PFSK-1 (cell line): ENCODE measurements around the gene LENEP.

Experiments
- FOXP2 ChIP-seq: optimal IDR thresholded peaks from 2 replicates; pipeline ENCODE3; 2011; ENCODE audit warnings: borderline replicate concordance, control low read depth, inconsistent platforms; ENCODE audit not compliant: insufficient read depth; ENCODE audit errors: extremely low read length, extremely low read depth
- POLR2AphosphoS5 ChIP-seq: IDR thresholded peaks from 2 replicates; pipeline ENCODE4 v1.6.1; 2012; ENCODE audit warnings: low read depth, mild to moderate bottlenecking, control low read depth, low read length, moderate library complexity
- SIN3A ChIP-seq: IDR thresholded peaks from 2 replicates; pipeline ENCODE4 v1.6.1; 2012; ENCODE audit warnings: mild to moderate bottlenecking, low read length, moderate library complexity, borderline replicate concordance; ENCODE audit not compliant: insufficient read depth
- TAF1 ChIP-seq: IDR thresholded peaks from 2 replicates; pipeline ENCODE4 v1.6.1; 2012; ENCODE audit warnings: low read length, control low read depth, borderline replicate concordance; ENCODE audit not compliant: insufficient read depth
- TF ChIP-seq, protein P1 (sequence below), 2 experiments: IDR thresholded peaks; 2 replicates each; pipeline versions ENCODE4 v1.6.1 to v1.8.0; 2011 to 2012; ENCODE audit warnings: low read depth in 2 of 2, low read length in 2 of 2, control low read depth in 1 of 2, inconsistent platforms in 1 of 2, mild to moderate bottlenecking in 1 of 2, moderate library complexity in 1 of 2; ENCODE audit not compliant: insufficient read depth in 1 of 2

Gene LENEP

DNA sequence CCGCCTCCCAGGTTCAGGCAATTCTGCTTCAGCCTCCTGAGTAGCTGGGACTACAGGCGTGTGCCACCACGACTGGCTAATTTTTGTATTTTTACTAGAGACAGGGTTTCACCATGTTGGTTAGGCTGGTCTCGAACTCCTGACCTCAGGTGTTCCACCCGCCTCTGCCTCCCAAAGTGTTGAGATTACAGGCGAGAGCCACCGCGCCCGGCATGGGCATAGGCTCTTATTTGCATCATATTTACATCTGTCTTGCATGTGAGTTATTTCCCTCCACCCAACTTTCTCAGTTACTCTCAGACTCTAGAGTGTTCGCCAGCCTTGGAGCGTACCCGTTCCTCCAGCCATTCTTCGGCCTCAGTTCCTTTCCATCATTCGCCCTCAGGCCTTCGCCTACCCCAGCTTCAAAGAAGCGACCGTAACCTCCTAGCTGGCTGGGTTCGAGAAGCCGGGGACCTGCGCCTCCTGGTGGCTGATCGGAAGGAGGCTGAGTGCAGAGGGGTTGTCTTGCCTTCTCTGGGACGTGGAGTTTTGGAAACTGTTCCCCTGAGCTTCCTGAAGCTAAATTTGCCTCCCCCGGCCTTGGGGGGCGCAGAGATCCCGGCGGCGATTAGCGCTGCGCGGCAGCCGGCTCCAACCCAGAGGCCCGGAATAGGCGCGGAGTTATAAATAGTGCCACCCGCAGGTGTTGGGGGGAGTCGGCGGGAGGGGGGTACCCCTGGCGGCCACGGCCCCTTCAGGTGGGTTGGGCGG is 5.6 kb downstream of the LENEP start:
- no peak for TF ChIP-seq POLR2AphosphoS5
- TF ChIP-seq TAF1, result no peak
- TF ChIP-seq FOXP2, result no peak
- TF ChIP-seq, protein P1, sequence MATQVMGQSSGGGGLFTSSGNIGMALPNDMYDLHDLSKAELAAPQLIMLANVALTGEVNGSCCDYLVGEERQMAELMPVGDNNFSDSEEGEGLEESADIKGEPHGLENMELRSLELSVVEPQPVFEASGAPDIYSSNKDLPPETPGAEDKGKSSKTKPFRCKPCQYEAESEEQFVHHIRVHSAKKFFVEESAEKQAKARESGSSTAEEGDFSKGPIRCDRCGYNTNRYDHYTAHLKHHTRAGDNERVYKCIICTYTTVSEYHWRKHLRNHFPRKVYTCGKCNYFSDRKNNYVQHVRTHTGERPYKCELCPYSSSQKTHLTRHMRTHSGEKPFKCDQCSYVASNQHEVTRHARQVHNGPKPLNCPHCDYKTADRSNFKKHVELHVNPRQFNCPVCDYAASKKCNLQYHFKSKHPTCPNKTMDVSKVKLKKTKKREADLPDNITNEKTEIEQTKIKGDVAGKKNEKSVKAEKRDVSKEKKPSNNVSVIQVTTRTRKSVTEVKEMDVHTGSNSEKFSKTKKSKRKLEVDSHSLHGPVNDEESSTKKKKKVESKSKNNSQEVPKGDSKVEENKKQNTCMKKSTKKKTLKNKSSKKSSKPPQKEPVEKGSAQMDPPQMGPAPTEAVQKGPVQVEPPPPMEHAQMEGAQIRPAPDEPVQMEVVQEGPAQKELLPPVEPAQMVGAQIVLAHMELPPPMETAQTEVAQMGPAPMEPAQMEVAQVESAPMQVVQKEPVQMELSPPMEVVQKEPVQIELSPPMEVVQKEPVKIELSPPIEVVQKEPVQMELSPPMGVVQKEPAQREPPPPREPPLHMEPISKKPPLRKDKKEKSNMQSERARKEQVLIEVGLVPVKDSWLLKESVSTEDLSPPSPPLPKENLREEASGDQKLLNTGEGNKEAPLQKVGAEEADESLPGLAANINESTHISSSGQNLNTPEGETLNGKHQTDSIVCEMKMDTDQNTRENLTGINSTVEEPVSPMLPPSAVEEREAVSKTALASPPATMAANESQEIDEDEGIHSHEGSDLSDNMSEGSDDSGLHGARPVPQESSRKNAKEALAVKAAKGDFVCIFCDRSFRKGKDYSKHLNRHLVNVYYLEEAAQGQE (IDR thresholded peaks at IDR 0.05; ENCODE audit: insufficient read depth in 1 of 2, low read depth in 2 of 2, low read length in 2 of 2), result no peak

DNA sequence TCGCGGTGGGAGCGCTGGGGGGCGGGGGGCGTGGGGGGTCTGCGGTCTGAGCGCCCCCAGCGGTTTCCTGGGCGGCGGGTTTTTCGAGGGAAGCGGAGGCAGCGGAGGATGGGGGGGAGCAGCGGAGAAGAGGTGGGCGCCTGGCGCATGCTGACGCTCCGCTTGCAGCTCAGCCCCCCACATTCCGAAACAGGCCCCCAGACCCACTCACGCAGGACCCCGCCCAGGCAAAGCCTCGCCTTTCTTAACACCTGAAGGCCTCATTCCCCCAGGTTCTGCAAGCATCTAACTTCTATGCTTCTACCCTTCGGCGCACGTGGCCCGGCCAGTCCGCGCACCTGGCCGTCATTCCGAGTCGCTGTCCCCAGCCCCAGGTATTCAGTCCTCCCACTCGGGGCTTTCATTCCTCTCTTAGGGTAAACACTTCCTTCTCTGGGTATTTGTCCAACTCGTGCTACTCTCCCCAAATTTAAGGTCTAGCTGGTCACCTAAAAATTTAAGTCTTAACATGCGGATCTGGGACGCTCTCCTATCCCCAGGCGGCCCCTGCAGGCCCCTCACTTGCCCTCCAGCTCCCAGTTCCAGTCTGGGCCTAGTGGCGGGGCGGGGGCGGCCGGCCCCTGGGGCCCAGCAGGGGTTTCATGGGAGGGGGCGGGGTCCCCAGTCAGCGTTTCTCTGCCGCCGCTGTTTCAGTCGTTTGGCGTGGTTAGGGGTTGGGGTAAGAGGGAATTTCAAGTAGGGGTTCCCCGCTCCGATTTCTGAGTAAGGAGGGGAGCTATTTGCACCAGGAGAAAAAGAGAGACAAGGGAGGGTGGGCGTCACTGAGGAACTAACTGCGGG is 6.4 kb downstream of the LENEP start:
- TF ChIP-seq SIN3A, result no peak
- TF ChIP-seq TAF1, result no peak
- TF ChIP-seq FOXP2, result no peak
- TF ChIP-seq, protein P1 (IDR thresholded peaks at IDR 0.05; ENCODE audit: insufficient read depth in 1 of 2, low read depth in 2 of 2, low read length in 2 of 2), result no peak
- TF ChIP-seq POLR2AphosphoS5, result no peak

GRCh38 chr1:155000411-155000725 is 7.0 kb downstream of the LENEP start:
- TF ChIP-seq, protein P1 (IDR thresholded peaks at IDR 0.05; ENCODE audit: insufficient read depth in 1 of 2, low read depth in 2 of 2, low read length in 2 of 2), result no peak
- TF ChIP-seq POLR2AphosphoS5 (no peak), FOXP2 (no peak)

DNA sequence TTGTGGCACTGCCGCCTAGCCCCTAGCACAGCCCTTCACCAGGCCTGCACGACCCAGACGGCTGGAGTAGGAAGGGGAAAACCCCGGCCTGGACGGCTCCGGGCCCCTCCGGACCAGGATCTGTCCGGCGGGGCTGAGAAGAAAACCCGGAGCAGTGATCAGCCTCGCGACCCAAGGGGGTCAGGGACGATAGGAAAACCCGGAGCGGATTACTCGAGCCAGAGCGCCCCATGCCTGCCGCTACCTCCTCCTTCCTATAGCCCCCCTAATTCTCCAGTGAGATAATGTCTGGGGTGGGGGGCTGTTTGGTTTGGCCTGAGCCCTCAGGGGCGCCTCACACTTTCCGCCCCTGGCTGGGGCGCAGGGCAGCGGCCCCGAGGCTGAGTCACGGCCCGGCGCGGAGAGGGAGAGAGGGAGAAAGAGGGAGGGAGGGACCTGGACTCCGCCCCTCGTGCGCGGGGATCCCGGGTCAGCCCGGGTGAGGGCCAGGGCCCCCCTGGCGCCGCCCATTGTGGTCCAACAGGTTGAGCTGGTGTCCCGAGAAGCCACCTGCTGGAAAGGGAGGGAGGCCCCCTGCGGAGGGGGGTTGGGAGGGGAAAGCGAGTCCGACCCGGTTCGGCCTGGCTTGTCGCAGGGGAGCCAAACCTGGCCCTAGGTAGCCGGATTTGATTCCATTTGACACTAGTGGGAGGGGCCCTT is 7.5 kb downstream of the LENEP start:
- TF ChIP-seq FOXP2 (no peak), TAF1 (peak; percentile 70; the same call in 1 of the 2 replicates), SIN3A (no peak), POLR2AphosphoS5 (peak; percentile 53; the same call in 1 of the 2 replicates)
- TF ChIP-seq, protein P1 (IDR thresholded peaks at IDR 0.05; ENCODE audit: insufficient read depth in 1 of 2, low read depth in 2 of 2, low read length in 2 of 2), result no peak
